ENCODE measurements around the gene TMEM151A.
A peak's percentile ranks its signal among the peaks of the same experiment; 100 is the strongest.

TMEM151A gene

DNA sequence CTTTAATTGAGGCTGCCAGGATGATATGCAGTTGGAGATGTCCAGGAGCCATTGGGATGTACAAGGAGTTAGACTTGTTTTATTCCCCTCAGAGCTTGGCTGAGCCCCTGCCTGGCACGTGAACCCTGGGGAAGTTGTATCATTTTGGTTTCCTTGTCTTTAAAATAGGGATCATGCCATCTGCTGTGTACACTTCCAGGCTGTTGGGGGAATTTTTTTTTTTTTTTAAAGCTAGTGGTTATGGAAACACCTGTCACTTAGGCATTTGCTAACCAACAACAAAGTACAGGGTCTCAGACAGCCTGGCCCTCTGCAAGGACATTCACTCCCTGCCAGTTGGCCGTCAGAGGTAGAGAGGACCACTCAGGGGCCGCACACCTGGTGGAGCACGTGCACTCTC lies 31.7 kb upstream of the TMEM151A start:
- Histone ChIP-seq H3K4me1 (ENCODE audit: control insufficient read depth, insufficient read depth, low read length, poor library complexity, severe bottlenecking) (peaks cover 11% of the 10 kb centered on the region), H3K36me3 (ENCODE audit: control insufficient read depth, insufficient read depth, low read length) (peaks cover 53% of the 10 kb centered on the region), H3K4me3 (ENCODE audit: extremely low read depth, insufficient read depth, low read length, poor library complexity, severe bottlenecking) (no peak overlapping the region), H3K9me3 (ENCODE audit: control insufficient read depth, low read length) (no peaks in the 10 kb centered on the region), H3K27ac (ENCODE audit: low read depth, low read length, severe bottlenecking) (no peak overlapping the region)
- 100% methylated on average over 4 of the region's 4 CpGs for WGBS, 2 experiments (ENCODE audit: insufficient coverage in 2 of 2)

DNA sequence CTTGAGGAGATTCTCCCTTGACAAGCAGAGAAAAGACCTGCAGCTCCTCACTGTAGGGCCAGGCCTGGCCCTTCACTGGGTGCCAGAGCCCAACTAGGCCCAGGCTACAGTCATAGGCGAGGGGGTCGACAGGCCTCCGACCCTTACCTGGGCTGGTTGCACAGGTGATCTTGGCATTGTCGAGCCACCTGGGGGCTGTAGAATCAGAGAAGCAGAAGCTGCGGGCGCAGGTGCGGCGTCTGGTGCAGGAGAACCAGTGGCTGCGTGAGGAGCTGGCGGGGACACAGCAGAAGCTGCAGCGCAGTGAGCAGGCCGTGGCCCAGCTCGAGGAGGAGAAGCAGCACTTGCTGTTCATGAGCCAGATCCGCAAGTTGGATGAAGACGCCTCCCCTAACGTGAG lies 30.1 kb upstream of the TMEM151A start:
- no peak overlapping the region for H3K4me3 ChIP-seq (ENCODE audit: extremely low read depth, insufficient read depth, low read length, poor library complexity, severe bottlenecking)
- H3K36me3 ChIP-seq (ENCODE audit: control insufficient read depth, insufficient read depth, low read length) = peaks cover 59% of the 10 kb centered on the region
- H3K9me3 ChIP-seq (ENCODE audit: control insufficient read depth, low read length) = no peaks in the 10 kb centered on the region
- peaks cover 6% of the 10 kb centered on the region for H3K4me1 ChIP-seq (ENCODE audit: control insufficient read depth, insufficient read depth, low read length, poor library complexity, severe bottlenecking)
- H3K27ac ChIP-seq (ENCODE audit: low read depth, low read length, severe bottlenecking) = no peak overlapping the region
- WGBS, 2 experiments (ENCODE audit: insufficient coverage in 2 of 2) = 92 to 96% methylated on average over 16 of the region's 16 CpGs

DNA sequence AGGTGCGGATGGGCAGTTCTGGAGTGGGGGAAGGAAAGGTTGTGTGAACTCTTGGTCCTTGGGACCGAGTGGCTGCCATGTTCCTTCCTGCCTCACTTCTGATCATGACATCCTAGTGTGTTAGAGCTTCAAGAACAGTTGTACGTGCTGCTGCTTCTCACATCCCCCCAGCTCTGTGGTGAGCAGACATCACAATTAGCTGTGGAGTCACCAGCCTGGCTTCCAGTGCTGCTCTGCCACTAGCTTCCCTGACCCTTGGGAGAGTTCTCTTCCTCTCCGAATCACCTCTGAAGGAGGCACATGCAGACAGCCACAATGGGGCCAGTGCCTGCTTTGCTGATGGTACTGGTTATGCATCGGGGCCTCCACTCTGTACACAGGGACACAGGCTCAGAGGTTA lies 29.5 kb upstream of the TMEM151A start:
- Histone ChIP-seq H3K27ac (ENCODE audit: low read depth, low read length, severe bottlenecking) (no peak overlapping the region), H3K9me3 (ENCODE audit: control insufficient read depth, low read length) (no peaks in the 10 kb centered on the region), H3K36me3 (ENCODE audit: control insufficient read depth, insufficient read depth, low read length) (peaks cover 59% of the 10 kb centered on the region), H3K4me1 (ENCODE audit: control insufficient read depth, insufficient read depth, low read length, poor library complexity, severe bottlenecking) (peaks cover 4% of the 10 kb centered on the region), H3K4me3 (ENCODE audit: extremely low read depth, insufficient read depth, low read length, poor library complexity, severe bottlenecking) (no peak overlapping the region)
- 98 to 100% methylated on average over 4 to 5 of the region's 5 CpGs for WGBS, 2 experiments (ENCODE audit: insufficient coverage in 2 of 2)

DNA sequence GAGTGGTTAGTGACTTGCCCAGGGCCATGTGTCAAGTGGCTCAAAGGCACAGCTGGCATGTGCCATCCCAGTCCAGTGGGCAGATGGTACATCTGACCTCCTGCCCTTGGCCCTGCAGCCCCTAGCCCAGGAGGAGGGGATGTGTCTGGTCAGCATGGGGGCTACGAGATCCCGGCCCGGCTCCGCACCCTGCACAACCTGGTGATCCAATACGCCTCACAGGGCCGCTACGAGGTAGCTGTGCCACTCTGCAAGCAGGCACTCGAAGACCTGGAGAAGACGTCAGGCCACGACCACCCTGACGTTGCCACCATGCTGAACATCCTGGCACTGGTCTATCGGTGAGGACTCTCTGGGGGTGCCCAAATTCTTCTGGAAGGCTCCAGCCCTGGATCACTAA lies 29.0 kb upstream of the TMEM151A start:
- Histone ChIP-seq H3K27ac (ENCODE audit: low read depth, low read length, severe bottlenecking) (no peak overlapping the region), H3K36me3 (ENCODE audit: control insufficient read depth, insufficient read depth, low read length) (peaks cover 59% of the 10 kb centered on the region), H3K4me3 (ENCODE audit: extremely low read depth, insufficient read depth, low read length, poor library complexity, severe bottlenecking) (no peak overlapping the region), H3K9me3 (ENCODE audit: control insufficient read depth, low read length) (no peaks in the 10 kb centered on the region), H3K4me1 (ENCODE audit: control insufficient read depth, insufficient read depth, low read length, poor library complexity, severe bottlenecking) (peaks cover 4% of the 10 kb centered on the region)
- WGBS, 2 experiments (ENCODE audit: insufficient coverage in 2 of 2) = 95 to 98% methylated on average over 8 to 12 of the region's 12 CpGs

GRCh38 chr11:66263231-66263630 lies 28.5 kb upstream of the TMEM151A start:
- Histone ChIP-seq H3K4me1 (ENCODE audit: control insufficient read depth, insufficient read depth, low read length, poor library complexity, severe bottlenecking) (peaks cover 4% of the 10 kb centered on the region), H3K9me3 (ENCODE audit: control insufficient read depth, low read length) (no peaks in the 10 kb centered on the region), H3K36me3 (ENCODE audit: control insufficient read depth, insufficient read depth, low read length) (peaks cover 59% of the 10 kb centered on the region), H3K27ac (ENCODE audit: low read depth, low read length, severe bottlenecking) (no peak overlapping the region), H3K4me3 (ENCODE audit: extremely low read depth, insufficient read depth, low read length, poor library complexity, severe bottlenecking) (no peak overlapping the region)
- 93 to 97% methylated on average over 3 to 4 of the region's 4 CpGs for WGBS, 2 experiments (ENCODE audit: insufficient coverage in 2 of 2)

- 98 to 100% methylated on average over 8 to 10 of the region's 10 CpGs for WGBS, 2 experiments (ENCODE audit: insufficient coverage in 2 of 2)
- Histone ChIP-seq H3K36me3 (ENCODE audit: control insufficient read depth, insufficient read depth, low read length) (peaks cover 59% of the 10 kb centered on the region), H3K27ac (ENCODE audit: low read depth, low read length, severe bottlenecking) (no peak overlapping the region), H3K4me1 (ENCODE audit: control insufficient read depth, insufficient read depth, low read length, poor library complexity, severe bottlenecking) (peaks cover 2% of the 10 kb centered on the region), H3K4me3 (ENCODE audit: extremely low read depth, insufficient read depth, low read length, poor library complexity, severe bottlenecking) (no peak overlapping the region), H3K9me3 (ENCODE audit: control insufficient read depth, low read length) (no peaks in the 10 kb centered on the region)
These were observed 27.9 kb upstream of the TMEM151A start for GRCh38 chr11:66263785-66264184.

DNA sequence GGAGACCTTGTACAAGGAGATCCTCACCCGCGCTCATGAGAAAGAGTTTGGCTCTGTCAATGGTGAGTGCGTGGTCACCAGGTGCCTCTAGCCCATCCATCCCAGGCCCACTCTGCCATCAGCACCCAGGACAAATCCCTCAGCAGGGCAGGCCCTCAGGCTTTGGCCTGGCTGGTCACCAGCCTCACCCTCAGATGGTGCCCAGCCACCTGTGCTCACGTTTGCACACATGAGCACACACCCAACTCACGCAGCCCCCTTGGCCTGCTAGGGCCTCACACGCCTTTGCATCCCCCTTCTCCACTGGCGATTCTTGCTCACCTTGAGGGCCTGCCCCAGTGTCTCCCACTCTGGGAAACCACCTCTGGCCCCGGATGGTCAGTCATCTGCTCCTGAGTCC lies 27.3 kb upstream of the TMEM151A start:
- Histone ChIP-seq H3K4me3 (ENCODE audit: extremely low read depth, insufficient read depth, low read length, poor library complexity, severe bottlenecking) (no peak overlapping the region), H3K4me1 (ENCODE audit: control insufficient read depth, insufficient read depth, low read length, poor library complexity, severe bottlenecking) (no peaks in the 10 kb centered on the region), H3K9me3 (ENCODE audit: control insufficient read depth, low read length) (no peaks in the 10 kb centered on the region), H3K36me3 (ENCODE audit: control insufficient read depth, insufficient read depth, low read length) (peaks cover 54% of the 10 kb centered on the region), H3K27ac (ENCODE audit: low read depth, low read length, severe bottlenecking) (no peak overlapping the region)
- WGBS, 2 experiments (ENCODE audit: insufficient coverage in 2 of 2) = 95 to 99% methylated on average over 6 to 7 of the region's 8 CpGs

- H3K9me3 ChIP-seq (ENCODE audit: control insufficient read depth, low read length) = no peaks in the 10 kb centered on the region
- H3K36me3 ChIP-seq (ENCODE audit: control insufficient read depth, insufficient read depth, low read length) = peaks cover 49% of the 10 kb centered on the region
- H3K27ac ChIP-seq (ENCODE audit: low read depth, low read length, severe bottlenecking) = no peak overlapping the region
- peaks cover 3% of the 10 kb centered on the region for H3K4me1 ChIP-seq (ENCODE audit: control insufficient read depth, insufficient read depth, low read length, poor library complexity, severe bottlenecking)
- 61 to 87% methylated on average over 3 to 5 of the region's 12 CpGs for WGBS, 2 experiments (ENCODE audit: insufficient coverage in 2 of 2)
- no peak overlapping the region for H3K4me3 ChIP-seq (ENCODE audit: extremely low read depth, insufficient read depth, low read length, poor library complexity, severe bottlenecking)
These were observed 26.8 kb upstream of the TMEM151A start for GRCh38 chr11:66264914-66265313.

GRCh38 chr11:66265531-66266377 lies 25.9 kb upstream of the TMEM151A start:
- H3K27ac ChIP-seq (ENCODE audit: low read depth, low read length, severe bottlenecking) = no peak overlapping the region
- H3K4me3 ChIP-seq (ENCODE audit: extremely low read depth, insufficient read depth, low read length, poor library complexity, severe bottlenecking) = no peak overlapping the region
- peaks cover 46% of the 10 kb centered on the region for H3K36me3 ChIP-seq (ENCODE audit: control insufficient read depth, insufficient read depth, low read length)
- no peaks in the 10 kb centered on the region for H3K9me3 ChIP-seq (ENCODE audit: control insufficient read depth, low read length)
- H3K4me1 ChIP-seq (ENCODE audit: control insufficient read depth, insufficient read depth, low read length, poor library complexity, severe bottlenecking) = peaks cover 3% of the 10 kb centered on the region
- WGBS, 2 experiments (ENCODE audit: insufficient coverage in 2 of 2) = 98 to 99% methylated on average over 19 to 21 of the region's 26 CpGs

DNA sequence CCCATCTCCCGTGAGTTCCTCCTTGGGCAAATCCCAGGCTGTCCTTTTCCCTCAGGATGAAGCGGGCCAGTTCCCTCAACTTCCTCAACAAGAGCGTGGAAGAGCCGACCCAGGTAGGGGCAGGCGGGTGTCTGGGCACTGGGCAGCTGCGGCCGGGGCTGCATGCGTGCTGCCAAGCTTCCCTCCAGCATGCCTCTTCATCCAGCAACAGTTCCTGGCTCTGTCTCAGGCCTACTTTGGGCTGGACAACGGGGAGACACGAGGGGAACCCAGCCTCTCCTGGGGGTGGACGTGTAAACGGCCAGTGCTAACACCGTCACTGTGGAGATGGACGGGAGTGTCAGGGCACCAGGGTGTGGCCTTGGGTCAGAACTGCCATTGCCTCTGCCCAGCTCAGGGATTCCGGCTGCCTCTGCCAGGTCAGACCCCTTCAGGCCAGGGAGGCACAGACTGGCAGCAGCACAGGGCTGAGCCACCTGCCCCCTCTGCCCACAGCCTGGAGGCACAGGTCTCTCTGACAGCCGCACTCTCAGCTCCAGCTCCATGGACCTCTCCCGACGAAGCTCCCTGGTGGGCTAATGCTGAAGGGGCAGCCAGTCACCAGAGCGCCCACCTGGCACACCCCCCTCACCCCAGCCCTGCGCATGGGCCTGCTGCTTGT lies 25.2 kb upstream of the TMEM151A start:
- WGBS, 2 experiments (ENCODE audit: insufficient coverage in 2 of 2) = 87 to 91% methylated on average over 18 to 20 of the region's 20 CpGs
- Histone ChIP-seq H3K9me3 (ENCODE audit: control insufficient read depth, low read length) (no peaks in the 10 kb centered on the region), H3K27ac (ENCODE audit: low read depth, low read length, severe bottlenecking) (peak overlapping the region; percentile 43), H3K36me3 (ENCODE audit: control insufficient read depth, insufficient read depth, low read length) (peaks cover 44% of the 10 kb centered on the region), H3K4me3 (ENCODE audit: extremely low read depth, insufficient read depth, low read length, poor library complexity, severe bottlenecking) (peak overlapping the region; percentile 87), H3K4me1 (ENCODE audit: control insufficient read depth, insufficient read depth, low read length, poor library complexity, severe bottlenecking) (peaks cover 3% of the 10 kb centered on the region)

GRCh38 chr11:66267039-66267378 lies 24.7 kb upstream of the TMEM151A start:
- Histone ChIP-seq H3K27ac (ENCODE audit: low read depth, low read length, severe bottlenecking) (peak overlapping the region; percentile 43), H3K4me1 (ENCODE audit: control insufficient read depth, insufficient read depth, low read length, poor library complexity, severe bottlenecking) (peaks cover 3% of the 10 kb centered on the region), H3K36me3 (ENCODE audit: control insufficient read depth, insufficient read depth, low read length) (peaks cover 45% of the 10 kb centered on the region), H3K9me3 (ENCODE audit: control insufficient read depth, low read length) (no peaks in the 10 kb centered on the region), H3K4me3 (ENCODE audit: extremely low read depth, insufficient read depth, low read length, poor library complexity, severe bottlenecking) (peak overlapping the region; percentile 87)
- 37 to 71% methylated on average over 3 to 6 of the region's 13 CpGs for WGBS, 2 experiments (ENCODE audit: insufficient coverage in 2 of 2)

Data from mesodermal cell (in vitro differentiated cells).